Measurements from ENCODE around the gene NRSN2.
"Not testable (repeated sequence)": the region's sequence is repeated elsewhere in the genome, so short reads cannot be mapped to it uniquely, and the experiment has no call there.

NRSN2 gene

DNA sequence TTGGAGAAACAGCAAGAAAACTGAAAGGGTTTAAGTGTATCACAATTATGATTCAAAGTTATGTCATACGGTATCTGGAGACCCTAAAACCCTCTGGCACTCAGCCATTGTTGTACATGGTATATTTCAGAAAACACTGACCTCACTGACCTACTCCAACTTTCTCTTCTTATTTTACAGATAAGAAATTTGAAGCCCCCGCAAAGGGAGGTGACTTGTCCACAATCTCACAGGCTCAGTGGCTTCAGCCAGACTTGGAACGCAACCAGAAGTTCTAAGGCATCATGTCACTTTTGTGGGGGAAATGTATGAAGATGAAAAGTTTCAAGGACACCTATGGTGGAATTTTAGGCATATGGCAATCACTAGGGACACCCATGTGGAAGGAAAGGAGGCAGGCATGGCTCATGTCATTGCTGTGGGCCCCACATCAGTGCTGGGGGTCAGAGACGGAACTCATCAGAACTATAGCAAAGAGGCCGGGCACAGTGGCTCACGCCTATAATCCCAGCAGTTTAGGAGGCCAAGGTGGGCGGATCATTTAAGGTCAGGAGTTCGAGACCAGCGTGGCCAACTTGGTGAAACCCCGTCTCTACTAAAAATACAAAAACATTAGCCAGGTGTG lies 28.5 kb downstream of the NRSN2 start:
- DNase-seq: no peak

DNA sequence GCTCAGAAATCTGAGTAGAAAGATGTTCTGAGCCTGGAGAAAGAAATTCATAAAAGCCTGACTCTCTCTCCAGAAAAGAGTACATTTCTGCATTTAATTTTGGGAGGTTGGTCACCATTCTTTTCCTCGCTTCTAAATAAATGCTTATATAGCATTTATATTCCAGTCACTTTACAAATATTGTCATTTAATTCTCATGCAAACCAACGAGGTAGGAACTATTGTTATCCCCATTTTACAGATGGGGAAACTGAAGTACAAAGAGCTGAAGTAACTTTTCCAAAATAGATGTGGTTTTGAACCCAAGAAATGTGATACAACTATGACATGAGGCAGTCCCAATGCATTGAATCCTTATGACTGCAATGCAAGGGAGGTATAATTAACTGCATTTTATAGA lies 29.2 kb downstream of the NRSN2 start:
- no peak for DNase-seq

DNA sequence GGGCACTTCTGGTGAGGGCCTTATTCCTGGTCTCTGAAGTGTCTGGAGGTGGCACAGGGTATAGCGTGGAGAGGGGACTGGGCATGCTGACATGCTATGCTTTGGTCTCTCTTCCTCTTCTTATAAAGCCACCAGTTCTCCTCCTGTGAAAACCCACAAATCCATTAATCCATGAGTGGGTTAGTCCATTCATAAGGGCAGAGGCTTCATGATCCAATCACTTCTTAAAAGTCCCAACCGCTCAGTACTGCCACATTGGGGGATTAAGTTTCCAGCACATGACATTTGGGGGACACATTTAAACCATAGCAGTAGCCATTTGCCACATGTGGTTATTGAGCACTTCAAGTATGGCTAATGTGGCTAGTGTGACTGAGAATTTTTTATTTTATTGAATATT lies 29.8 kb downstream of the NRSN2 start:
- DNase-seq: no peak

DNA sequence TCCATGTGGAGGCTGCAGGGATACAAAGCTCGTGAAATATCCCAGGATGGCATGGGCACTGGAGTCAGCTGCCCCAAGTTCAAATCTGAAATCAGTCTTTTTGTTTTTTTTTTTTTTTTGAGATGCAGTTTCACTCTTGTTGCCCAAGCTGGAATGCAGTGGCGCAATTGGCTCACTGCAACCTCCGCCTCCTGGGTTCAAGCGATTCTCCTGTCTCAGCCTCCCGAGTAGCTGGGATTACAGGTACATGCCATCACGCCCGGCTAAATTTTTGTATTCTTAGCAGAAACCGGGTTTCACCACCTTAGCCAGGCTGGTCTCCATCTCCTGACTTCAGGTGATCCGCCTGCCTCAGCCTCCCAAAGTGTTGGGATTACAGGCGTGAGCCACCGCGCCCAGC lies 30.7 kb downstream of the NRSN2 start:
- DNase-seq: not testable (repeated sequence)

DNA sequence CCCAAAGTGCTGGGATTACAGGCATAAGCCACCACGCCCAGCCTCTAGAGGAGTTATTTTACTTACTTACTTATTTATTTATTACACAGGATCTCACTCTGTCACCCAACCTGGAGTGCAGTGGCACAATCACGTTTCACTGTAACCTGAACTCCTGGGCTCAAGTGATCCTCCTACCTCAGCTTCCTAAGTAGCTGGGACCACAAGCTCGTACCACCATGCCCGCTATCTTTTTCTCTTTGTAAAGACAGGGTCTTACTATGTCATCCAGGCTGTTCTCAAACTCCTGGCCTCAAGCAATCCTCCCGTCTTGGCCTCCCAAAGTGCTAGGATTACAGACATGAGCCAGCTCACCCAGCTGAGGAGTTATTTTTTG lies 32.0 kb downstream of the NRSN2 start:
- no peak for DNase-seq

DNA sequence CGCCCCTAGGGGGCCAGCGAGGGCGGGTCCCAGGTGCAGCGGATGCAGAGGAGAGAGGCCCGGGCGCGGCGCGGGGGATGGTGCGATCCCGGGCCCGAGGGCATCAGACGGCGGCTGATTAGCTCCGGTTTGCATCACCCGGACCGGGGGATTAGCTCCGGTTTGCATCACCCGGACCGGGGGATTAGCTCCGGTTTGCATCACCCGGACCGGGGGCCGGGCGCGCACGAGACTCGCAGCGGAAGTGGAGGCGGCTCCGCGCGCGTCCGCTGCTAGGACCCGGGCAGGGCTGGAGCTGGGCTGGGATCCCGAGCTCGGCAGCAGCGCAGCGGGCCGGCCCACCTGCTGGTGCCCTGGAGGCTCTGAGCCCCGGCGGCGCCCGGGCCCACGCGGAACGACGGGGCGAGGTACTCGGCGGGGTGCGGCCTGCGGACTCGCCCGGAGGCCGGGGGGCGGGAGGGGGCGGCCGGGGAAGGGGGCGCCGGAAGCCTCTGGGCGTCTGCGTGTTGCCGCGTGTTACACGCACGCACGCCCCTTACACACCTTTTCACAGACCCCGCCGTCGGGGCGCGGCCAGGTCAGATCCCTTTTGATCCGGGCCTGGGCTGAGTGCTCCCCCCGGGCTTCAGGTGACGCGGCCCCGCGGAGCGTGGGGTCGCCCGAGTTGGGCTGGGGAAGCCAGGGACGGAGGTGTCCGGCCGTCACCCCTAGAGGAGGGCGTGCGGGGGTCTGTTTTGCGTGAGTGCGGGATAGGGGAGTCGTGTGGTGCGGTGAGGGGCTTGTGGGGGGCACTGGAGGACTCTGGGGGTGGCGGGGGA lies 34.1 kb downstream of the NRSN2 start:
- no peak for DNase-seq

DNA sequence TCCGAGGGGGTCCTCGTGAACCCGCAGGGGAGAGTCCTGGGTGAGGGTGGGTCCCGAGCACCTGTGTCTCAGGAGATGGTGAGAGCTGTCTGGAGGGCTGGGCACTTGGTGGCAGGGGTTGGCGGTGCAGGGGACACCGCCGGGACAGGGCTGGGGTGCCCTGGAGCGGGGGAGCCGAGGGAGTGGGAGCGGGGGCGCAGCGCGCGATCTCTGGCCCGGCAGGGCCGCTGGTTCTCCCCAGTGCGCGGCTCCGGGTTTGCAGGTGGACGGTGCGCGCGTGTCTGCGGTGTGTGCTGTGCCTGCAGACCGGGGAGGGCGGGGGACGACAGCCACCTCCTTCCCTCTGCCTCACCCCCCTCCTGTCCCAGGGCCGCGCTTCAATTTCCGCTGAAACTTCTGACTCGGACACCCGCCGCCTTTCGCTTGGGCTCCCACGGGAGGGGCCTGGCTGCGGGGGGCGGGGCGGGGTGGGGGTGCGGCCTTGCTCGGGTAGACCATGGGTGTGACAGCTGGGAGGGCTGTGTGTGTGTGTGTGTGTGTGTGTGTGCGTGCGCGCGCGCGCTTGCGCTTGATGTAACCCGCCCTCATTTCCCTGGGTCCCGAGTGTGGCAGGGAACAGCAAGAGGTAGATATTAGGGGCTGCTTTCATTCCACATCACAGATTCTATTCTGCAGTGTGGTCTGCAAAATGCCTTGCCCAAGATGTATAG lies 34.8 kb downstream of the NRSN2 start:
- DNase-seq: no peak

DNA sequence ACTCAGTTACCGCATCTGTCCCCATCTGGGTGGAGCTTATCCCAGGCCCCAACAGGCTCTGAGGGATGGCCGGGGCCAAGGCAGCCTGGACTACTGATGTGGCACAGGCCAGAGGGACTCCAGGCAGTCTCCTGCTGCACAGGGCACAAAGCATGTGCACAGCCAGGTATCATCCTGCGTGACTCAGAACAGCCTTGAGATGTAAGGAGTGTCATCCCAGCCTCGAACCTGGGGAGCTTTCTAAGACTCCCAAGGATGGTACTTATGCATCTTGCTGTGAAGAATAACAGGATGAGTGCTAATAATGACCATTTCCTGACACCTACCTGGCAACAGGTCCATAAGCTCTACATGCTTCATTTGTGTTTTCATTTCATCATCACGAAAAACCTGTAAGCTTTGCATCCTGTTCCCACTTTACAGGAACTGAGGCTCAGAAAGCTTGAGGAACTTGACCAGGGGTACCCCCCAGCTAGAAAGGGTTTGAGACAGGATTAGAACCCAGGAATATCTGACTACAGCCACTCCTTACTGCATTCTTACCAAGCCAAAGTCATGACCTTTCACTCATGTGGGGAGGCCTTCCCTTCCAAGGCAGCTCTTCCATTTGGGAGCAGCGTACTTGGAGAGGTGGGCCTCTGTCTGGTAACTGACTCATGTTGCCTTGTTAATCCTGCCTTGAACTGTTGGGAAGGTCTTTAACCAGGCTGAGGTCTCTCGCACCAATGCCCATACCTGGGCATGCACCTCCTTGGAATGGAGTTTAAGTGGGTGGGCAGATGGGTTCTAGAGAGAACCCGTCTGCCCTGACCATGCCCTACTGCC lies 35.6 kb downstream of the NRSN2 start:
- no peak for DNase-seq

DNA sequence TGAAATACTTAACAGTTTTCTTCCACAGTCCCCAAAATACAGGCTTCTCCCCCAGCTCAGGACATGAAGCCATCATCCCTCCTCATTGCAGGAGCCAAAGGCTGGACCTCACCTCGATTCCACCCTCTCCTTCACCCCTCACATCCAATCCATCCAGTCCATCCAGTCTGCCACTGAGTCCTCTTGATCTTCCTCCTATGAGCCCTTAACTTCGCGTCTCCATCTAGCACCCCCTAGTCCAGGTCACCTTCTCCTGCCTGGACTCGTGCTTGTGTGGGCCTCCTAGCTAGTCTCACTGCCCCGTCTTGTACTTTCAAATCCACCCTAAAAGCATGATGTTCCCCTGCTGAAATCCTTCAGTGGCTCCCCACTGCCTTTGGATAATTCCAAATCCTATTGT lies 37.0 kb downstream of the NRSN2 start:
- DNase-seq: no peak

DNA sequence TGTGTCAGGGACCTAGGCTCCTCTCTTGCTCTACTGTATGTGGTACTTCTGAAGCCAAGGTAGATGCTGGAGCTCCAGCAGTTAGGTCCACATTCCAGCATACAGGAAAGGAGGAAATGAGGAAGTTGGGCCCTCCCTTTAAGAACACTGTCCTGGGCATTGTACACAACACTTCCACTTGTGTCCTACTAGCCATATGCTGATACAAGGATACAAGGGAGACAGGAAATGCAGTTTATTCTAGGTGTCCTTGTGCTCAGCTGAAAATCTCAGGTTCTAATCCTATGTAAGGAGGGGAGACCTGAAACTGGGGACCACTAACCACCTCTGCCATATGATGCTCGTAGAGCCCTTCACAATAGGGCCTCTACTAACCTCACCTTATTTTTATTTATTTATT lies 37.8 kb downstream of the NRSN2 start:
- DNase-seq: no peak

DNA sequence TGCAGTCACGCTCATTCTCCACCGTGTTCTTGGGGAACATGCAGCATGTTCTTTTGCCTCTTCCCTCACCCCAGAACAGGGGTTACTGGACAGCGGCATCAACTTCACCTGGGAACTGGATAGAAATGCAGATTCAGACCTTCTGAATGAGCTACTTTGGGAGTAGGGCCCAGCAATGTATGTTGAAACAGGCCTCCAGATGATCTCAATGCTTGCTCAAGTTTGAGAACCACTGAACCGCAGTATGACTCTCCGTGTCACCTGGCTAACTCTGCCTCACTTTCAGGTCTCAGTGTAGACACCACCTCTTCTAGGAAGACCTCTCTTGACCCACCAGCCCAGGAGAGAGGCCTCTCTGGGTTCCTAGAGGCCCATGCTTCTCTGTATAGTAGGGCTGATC lies 38.5 kb downstream of the NRSN2 start:
- DNase-seq: no peak

DNA sequence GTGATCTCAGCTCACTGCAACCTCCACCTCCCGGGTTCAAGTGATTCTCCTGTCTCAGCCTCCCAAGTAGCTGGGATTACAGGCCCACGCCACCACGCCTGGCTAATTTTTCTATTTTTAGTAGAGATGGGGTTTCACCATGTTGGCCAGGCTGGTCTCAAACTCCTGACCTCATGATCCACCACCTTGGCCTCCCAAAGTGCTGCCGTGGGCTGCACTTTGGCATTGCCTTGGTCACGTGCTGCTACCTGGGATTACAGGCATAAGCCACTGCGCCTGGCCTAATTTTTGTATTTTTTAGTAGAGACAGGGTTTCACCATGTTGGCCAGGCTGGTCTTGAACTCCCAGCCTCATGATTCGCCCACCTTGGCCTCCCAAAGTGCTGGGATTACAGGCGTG lies 39.7 kb downstream of the NRSN2 start:
- DNase-seq: not testable (repeated sequence)

DNA sequence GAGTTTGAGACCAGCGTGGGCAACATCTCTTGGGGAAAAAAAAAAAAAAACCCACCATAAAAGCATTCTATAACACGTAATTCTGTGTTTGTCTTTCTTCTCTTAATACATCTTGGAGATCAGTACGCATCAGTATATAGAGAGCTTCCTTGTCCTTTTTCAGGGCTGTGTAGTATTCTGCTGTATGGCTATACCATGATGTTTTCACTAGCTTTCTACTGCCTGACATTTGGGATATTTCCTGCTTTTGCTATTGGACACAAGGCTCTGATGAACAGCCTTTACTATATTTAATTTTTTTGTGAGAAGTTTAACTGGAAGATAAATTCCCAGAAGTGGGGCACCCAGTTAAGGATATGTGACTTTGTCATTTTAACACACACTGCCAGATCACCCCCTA lies 40.6 kb downstream of the NRSN2 start:
- DNase-seq: no peak

DNA sequence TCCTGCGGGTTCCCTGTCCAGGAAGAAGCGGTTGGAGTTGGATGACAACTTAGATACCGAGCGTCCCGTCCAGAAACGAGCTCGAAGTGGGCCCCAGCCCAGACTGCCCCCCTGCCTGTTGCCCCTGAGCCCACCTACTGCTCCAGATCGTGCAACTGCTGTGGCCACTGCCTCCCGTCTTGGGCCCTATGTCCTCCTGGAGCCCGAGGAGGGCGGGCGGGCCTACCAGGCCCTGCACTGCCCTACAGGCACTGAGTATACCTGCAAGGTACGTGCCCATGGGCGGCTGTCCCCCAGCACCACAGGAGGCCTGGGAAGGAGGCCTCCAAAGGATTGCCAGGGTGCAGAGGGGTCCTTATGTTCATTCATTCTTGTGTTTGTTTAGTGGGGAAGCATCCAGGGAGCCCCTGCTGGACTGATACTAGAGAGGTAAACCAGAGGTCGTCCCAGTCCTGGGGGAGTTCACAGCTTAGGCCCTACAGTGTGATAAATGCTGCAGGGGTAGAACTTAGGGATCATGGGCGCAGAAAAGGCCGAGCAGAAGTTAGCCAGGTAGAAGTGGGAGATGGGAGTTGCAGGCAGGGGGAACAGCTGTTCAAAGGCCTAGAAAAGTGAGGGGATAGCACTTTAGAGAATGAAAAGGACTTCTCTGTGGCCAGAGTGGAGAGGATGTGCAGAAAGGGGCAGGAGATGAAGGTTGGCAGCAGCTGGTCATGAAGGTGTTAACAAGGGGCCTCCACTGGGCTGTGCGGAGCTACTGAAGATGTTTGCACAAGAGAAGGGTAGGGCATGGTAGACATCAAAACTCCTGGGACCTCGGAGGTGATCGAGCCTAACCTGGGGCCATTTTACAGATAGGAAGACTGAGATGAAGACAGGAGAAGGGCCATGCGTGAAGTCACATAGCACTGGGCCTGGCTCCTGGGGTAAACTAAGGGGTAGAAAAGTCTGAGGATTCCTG lies 41.4 kb downstream of the NRSN2 start:
- DNase-seq: no peak

DNA sequence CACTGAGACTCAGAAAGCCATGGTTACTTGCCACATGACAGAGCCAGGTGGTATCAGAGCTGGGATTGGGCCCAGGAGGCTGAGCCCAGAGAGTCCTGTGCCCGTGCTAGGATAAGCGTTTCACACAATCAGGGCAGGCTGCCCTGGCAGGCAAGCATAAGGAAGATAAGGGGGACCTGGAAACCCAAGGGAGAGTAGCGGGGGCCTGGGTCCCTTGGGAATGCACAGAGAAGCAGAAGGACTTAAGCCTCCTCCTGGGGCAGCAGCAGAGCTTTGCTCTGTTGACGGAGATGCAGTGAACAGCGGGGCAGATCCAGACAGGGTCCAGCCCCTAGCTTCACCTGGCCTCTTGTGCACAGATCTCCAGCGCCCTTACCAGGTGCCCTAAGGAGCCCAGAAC lies 42.3 kb downstream of the NRSN2 start:
- no peak for DNase-seq

DNA sequence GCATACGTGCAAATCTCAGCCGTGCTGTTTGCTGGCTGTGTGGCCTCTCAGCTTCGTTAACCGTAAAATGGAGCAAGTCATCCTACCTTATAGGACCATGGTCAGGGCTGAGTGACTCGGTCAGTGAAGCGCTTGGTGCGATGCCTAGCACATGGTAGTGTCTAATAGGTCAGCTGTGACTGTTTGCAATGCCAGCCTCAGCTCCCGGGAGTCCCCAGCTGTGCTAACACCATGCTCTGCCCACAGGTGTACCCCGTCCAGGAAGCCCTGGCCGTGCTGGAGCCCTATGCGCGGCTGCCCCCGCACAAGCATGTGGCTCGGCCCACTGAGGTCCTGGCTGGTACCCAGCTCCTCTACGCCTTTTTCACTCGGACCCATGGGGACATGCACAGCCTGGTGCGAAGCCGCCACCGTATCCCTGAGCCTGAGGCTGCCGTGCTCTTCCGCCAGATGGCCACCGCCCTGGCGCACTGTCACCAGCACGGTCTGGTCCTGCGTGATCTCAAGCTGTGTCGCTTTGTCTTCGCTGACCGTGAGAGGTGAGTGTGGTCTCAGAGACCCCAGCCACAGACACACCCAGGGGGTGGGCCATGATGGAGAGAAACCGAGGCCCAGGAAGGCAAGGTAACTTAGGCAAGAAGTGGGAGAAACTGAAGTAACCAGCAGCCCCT lies 44.3 kb downstream of the NRSN2 start:
- no peak for DNase-seq

DNA sequence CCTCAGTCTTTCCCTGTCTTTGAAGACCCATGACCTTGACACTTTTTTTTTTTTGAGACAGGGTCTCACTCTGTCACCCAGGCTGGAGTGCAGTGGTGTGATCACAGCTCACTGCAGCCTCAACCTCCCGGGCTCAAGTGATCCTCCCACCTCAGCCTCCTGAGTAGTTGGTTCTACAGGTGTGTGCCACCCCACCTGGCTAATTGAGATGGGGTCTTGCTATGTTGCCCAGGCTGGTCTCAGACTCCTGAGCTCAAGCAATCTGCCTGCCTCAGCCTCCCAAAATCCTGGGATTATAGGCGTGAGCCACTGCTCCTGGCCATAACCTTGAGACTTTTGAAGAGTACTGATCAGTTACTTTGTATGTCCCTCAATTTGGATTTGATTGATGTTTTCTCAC lies 46.4 kb downstream of the NRSN2 start:
- not testable (repeated sequence) for DNase-seq

DNA sequence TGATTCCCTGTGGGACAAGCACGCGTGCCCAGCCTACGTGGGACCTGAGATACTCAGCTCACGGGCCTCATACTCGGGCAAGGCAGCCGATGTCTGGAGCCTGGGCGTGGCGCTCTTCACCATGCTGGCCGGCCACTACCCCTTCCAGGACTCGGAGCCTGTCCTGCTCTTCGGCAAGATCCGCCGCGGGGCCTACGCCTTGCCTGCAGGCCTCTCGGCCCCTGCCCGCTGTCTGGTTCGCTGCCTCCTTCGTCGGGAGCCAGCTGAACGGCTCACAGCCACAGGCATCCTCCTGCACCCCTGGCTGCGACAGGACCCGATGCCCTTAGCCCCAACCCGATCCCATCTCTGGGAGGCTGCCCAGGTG lies 49.3 kb downstream of the NRSN2 start:
- no peak for DNase-seq

DNA sequence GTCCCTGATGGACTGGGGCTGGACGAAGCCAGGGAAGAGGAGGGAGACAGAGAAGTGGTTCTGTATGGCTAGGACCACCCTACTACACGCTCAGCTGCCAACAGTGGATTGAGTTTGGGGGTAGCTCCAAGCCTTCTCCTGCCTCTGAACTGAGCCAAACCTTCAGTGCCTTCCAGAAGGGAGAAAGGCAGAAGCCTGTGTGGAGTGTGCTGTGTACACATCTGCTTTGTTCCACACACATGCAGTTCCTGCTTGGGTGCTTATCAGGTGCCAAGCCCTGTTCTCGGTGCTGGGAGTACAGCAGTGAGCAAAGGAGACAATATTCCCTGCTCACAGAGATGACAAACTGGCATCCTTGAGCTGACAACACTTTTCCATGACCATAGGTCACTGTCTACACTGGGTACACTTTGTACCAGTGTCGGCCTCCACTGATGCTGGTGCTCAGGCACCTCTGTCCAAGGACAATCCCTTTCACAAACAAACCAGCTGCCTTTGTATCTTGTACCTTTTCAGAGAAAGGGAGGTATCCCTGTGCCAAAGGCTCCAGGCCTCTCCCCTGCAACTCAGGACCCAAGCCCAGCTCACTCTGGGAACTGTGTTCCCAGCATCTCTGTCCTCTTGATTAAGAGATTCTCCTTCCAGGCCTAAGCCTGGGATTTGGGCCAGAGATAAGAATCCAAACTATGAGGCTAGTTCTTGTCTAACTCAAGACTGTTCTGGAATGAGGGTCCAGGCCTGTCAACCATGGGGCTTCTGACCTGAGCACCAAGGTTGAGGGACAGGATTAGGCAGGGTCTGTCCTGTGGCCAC lies 49.9 kb downstream of the NRSN2 start:
- DNase-seq: no peak

DNA sequence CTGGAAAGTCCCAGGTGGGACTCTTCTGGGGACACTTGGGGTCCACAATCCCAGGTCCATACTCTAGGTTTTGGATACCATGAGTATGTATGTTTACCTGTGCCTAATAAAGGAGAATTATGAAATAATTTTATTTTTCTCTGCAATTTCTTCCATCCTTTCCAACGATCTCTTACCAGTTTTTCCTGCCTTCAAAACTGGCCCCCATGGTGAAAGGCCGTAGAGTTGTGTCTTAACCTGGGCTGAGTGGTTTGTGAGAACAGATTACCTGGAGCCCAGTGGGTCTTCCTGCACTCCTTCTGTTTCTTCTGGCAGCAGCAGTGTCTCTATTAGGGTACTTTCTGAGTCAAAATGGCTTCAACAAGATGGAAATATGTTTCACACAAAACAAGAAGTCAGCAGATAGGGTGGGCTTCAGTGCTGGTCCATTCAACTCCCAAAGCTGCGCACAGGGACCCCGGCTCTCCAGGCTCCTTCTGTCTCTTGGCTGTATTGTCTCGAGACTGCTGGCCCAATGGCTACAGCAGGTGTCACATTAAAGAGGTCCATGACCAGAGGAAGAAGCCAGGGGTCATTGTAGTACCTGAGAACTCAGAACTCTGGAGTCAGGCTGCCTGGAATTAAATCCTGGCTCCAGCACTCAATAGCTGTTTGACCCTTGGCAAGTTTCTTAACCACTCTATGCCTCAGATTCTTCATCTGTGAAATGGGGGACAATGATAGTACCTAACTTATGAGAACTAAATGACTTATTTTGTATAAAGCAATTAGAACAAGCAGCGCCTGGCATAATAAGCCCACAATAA lies 50.7 kb downstream of the NRSN2 start:
- no peak for DNase-seq

Data from cerebellar nuclear complex (tissue), 1 donor.